B cell (primary cell): ENCODE results near the gene DCN. TPM values are rescaled to one million over a fixed set of nuclear protein-coding genes. Genes with fewer than 3 reads are reported as not detected.

Source experiments
- ATAC-seq: fragments of 200-7000 bp; cut with Tn5 transposase; one replicate; pipeline ENCODE4 v1.10.0; 2021; ENCODE audit warnings: low read depth, mild to moderate bottlenecking, moderate number of reproducible peaks, moderate library complexity
- CTCF ChIA-PET: fragments of 350-600 bp; sonication (Branson Sonifier 250); formaldehyde crosslinking; loops from one replicate; lab custom pipeline; 2021; ENCODE audit warnings: antibody characterized with exemption, inconsistent platforms; lab: Charles Lee
- POLR2A ChIA-PET: fragments of 350-600 bp; sonication (Branson Sonifier 250); formaldehyde crosslinking; loops from one replicate; lab custom pipeline; 2021; ENCODE audit warnings: antibody characterized with exemption; lab: Charles Lee
- DNase-seq: peaks from one replicate; pipeline ENCODE4 v3.0.0; 2013
- H2AFZ ChIP-seq: 2 replicates; pipeline ENCODE4 v1.6.1; 2012; ENCODE audit warnings: mild to moderate bottlenecking, low read depth, low read length; ENCODE audit not compliant: insufficient read depth, poor library complexity, severe bottlenecking
- H3K27ac ChIP-seq, 2 donors: 1 replicate in 1 of 2; 2 replicates in 1 of 2; pipeline ENCODE4 v1.5.1; 2012 to 2013; ENCODE audit warnings: low read length in 2 of 2, mild to moderate bottlenecking in 2 of 2, moderate library complexity in 1 of 2
- H3K27me3 ChIP-seq, 4 experiments: fragments of 200-600 bp in 1 of 4; sonication (generic) in 1 of 4; replicated peaks in 1 of 4; 1 replicate in 2 of 4; 2 replicates in 2 of 4; pipeline versions ENCODE4 v1.6.1 to v1.7.0; 2013 to 2016; ENCODE audit warnings: low read length in 3 of 4, mild to moderate bottlenecking in 2 of 4, mixed read lengths in 1 of 4, moderate library complexity in 1 of 4; ENCODE audit not compliant: insufficient read depth in 4 of 4, control insufficient read depth in 3 of 4; ENCODE audit errors: control extremely low read depth in 1 of 4
- H3K36me3 ChIP-seq, 2 experiments: replicated peaks in 1 of 2; 1 replicate in 1 of 2; 2 replicates in 1 of 2; pipeline versions ENCODE4 v1.6.1 to v1.7.1; 2013; ENCODE audit warnings: low read length in 1 of 2; ENCODE audit not compliant: insufficient read depth in 2 of 2, control insufficient read depth in 1 of 2; ENCODE audit errors: control extremely low read depth in 1 of 2, extremely low read depth in 1 of 2
- H3K4me1 ChIP-seq, 2 donors: fragments of 200-600 bp in 1 of 2; sonication (generic) in 1 of 2; 1 replicate in 1 of 2; 2 replicates in 1 of 2; pipeline versions ENCODE4 v1.5.1 to v1.6.1; 2013 to 2017; ENCODE audit warnings: low read length in 2 of 2; ENCODE audit not compliant: control insufficient read depth in 2 of 2, insufficient read depth in 2 of 2
- H3K4me2 ChIP-seq: replicated peaks from 2 replicates; pipeline ENCODE3; 2012; ENCODE audit warnings: mild to moderate bottlenecking, low read depth, low read length; ENCODE audit not compliant: poor library complexity, severe bottlenecking
- H3K4me3 ChIP-seq, 5 experiments: fragments of 200-600 bp in 1 of 5; sonication (generic) in 1 of 5; 1 replicate in 3 of 5; 2 replicates in 2 of 5; pipeline versions ENCODE4 v1.5.1 to v1.7.0; 2011 to 2016; ENCODE audit warnings: low read length in 4 of 5, mild to moderate bottlenecking in 4 of 5, low read depth in 2 of 5, control low read depth in 1 of 5, moderate library complexity in 1 of 5; ENCODE audit not compliant: insufficient read depth in 1 of 5; ENCODE audit errors: control extremely low read depth in 1 of 5, extremely low read depth in 1 of 5
- H3K79me2 ChIP-seq: fragments of 200-600 bp; sonication (generic); one replicate; pipeline ENCODE4 v1.6.0; 2016; ENCODE audit warnings: low read length; ENCODE audit not compliant: control insufficient read depth, insufficient read depth
- H3K9ac ChIP-seq: fragments of 200-600 bp; sonication (generic); 2 replicates; pipeline ENCODE4 v1.6.1; 2017; ENCODE audit warnings: mild to moderate bottlenecking, low read length, moderate library complexity
- H3K9me3 ChIP-seq, 3 donors: one replicate each; pipeline versions ENCODE4 v1.6.1 to v1.7.1; 2013; ENCODE audit warnings: low read length in 2 of 3; ENCODE audit not compliant: control insufficient read depth in 2 of 3, insufficient read depth in 1 of 3; ENCODE audit errors: control extremely low read depth in 1 of 3
- H4K20me1 ChIP-seq: 2 replicates; pipeline ENCODE4 v1.6.0; 2012; ENCODE audit warnings: mild to moderate bottlenecking, low read length; ENCODE audit not compliant: insufficient read depth, control insufficient read depth, poor library complexity, severe bottlenecking
- H3K27ac Mint-ChIP-seq: one replicate; pipeline ENCODE4 v1.8.0; 2021; ENCODE audit warnings: mixed read lengths
- H3K27me3 Mint-ChIP-seq: one replicate; pipeline ENCODE4 v1.8.0; 2021; ENCODE audit warnings: mixed read lengths
- H3K4me1 Mint-ChIP-seq: one replicate; pipeline ENCODE4 v1.8.0; 2021; ENCODE audit warnings: mixed read lengths
- H3K4me3 Mint-ChIP-seq: one replicate; pipeline ENCODE4 v1.8.0; 2021; ENCODE audit warnings: mixed read lengths
- H3K9me3 Mint-ChIP-seq: one replicate; pipeline ENCODE4 v1.8.0; 2022; ENCODE audit warnings: mixed read lengths; ENCODE audit not compliant: insufficient read depth
- CTCF ChIP-seq: fragments of 200-600 bp; IDR thresholded peaks from one replicate; pipeline ENCODE4 v1.8.0; 2022; ENCODE audit warnings: antibody characterized with exemption, mild to moderate bottlenecking
- EZH2 ChIP-seq: IDR thresholded peaks from 2 replicates; pipeline ENCODE4 v1.6.1; 2012; ENCODE audit warnings: borderline replicate concordance, low read depth, mild to moderate bottlenecking, moderate library complexity, low read length; ENCODE audit not compliant: insufficient read depth, poor library complexity, severe bottlenecking
- WGBS: methylation state at CpG from one replicate; pipeline ENCODE4 v1.1.5; 2013; ENCODE audit warnings: missing lambda C conversion rate; ENCODE audit not compliant: insufficient coverage; 5-methylcytosine and 5-hydroxymethylcytosine counted together
- intact Hi-C: fragments of 100-400 bp; cut with micrococcal nuclease; formaldehyde crosslinking; loops from one replicate; pipeline ENCODE4 v1.10.0; 2022
- polyA plus RNA-seq: library from polyadenylated mRNA; depleted of rRNA; stranded (reverse); fragments of >200 nt; gene quantifications from 2 replicates; pipeline ENCODE4 v1.2.3, GENCODE V29; 2012
- total RNA-seq, 2 donors: library from RNA; stranded (reverse); fragments of 120-200 nt in 1 of 2; gene quantifications; 1 replicate in 1 of 2; 2 replicates in 1 of 2; pipeline versions ENCODE4 v1.2.3 to v1.2.4, GENCODE V29; 2013 to 2022

The DCN gene
- total and polyA plus RNA-seq, 2 donors (not counting 1 experiment from before 2014, with no cell fraction given), result not detected

- ATAC-seq (no peak), DNase-seq (no peak)
- Histone ChIP-seq H4K20me1 (no peaks in the 10 kb centered on the region), H3K4me1 (no peaks in the 10 kb centered on the region), H3K9ac (no peak overlapping the region), H3K36me3 (no peaks in the 10 kb centered on the region), H3K9me3 (no peaks in the 10 kb centered on the region), H2AFZ (no peak overlapping the region), H3K4me3 (no peak overlapping the region), H3K27me3 (no peaks in the 10 kb centered on the region), H3K79me2 (no peaks in the 10 kb centered on the region), H3K27ac (no peak overlapping the region), H3K4me2 (no peak overlapping the region)
- ChIA-PET POLR2A (no interaction called here), CTCF (no interaction called here)
- Mint-ChIP-seq H3K4me1 (no peaks in the 10 kb centered on the region), H3K9me3 (no peaks in the 10 kb centered on the region), H3K27ac (no peak overlapping the region), H3K4me3 (no peak overlapping the region), H3K27me3 (no peaks in the 10 kb centered on the region)
- intact Hi-C loops, result no loop called here
- no CpG with 5 or more reads among the region's 1 CpG for WGBS
- TF ChIP-seq CTCF (no peak), EZH2 (no peak)
Measured at GRCh38 chr12:91219919-91220318, 37.3 kb upstream of the DCN start.

- Mint-ChIP-seq H3K27me3 (no peaks in the 10 kb centered on the region), H3K9me3 (no peaks in the 10 kb centered on the region), H3K27ac (no peak overlapping the region), H3K4me1 (no peaks in the 10 kb centered on the region), H3K4me3 (no peak overlapping the region)
- POLR2A ChIA-PET, result no interaction called here
- no peak overlapping the region for H2AFZ ChIP-seq
- no peaks in the 10 kb centered on the region for H3K27me3 ChIP-seq
- no peak overlapping the region for H3K9ac ChIP-seq
- DNase-seq (no peak), ATAC-seq (no peak)
- no peak overlapping the region for H3K4me2 ChIP-seq
- H3K9me3 ChIP-seq, result no peaks in the 10 kb centered on the region
- no peak overlapping the region for H3K4me3 ChIP-seq
- H3K79me2 ChIP-seq, result no peaks in the 10 kb centered on the region
- H4K20me1 ChIP-seq, result no peaks in the 10 kb centered on the region
- intact Hi-C loops, result no loop called here
- H3K4me1 ChIP-seq, result no peaks in the 10 kb centered on the region
- CTCF ChIA-PET, result no interaction called here
- no peaks in the 10 kb centered on the region for H3K36me3 ChIP-seq
- H3K27ac ChIP-seq, result no peak overlapping the region
- TF ChIP-seq CTCF (no peak), EZH2 (no peak)
Measured at GRCh38 chr12:91219511-91219910, 36.9 kb upstream of the DCN start.
